ENCODE measurements around the gene THOP1. TPM values are rescaled to one million over a fixed set of nuclear protein-coding genes. Genes with fewer than 3 reads are reported as not detected.
A peak's percentile ranks its signal among the peaks of the same experiment; 100 is the strongest.

Gene THOP1
- total and polyA plus RNA-seq, 10 of the 15 experiments (the other 5 are each of a cell fraction or from before 2014, with no cell fraction given): 1.9 to 270 (median 169) TPM

- TF ChIP-seq, protein P1, sequence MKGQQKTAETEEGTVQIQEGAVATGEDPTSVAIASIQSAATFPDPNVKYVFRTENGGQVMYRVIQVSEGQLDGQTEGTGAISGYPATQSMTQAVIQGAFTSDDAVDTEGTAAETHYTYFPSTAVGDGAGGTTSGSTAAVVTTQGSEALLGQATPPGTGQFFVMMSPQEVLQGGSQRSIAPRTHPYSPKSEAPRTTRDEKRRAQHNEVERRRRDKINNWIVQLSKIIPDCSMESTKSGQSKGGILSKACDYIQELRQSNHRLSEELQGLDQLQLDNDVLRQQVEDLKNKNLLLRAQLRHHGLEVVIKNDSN (IDR thresholded peaks at IDR 0.05; ENCODE audit: borderline replicate concordance, extremely low read length, insufficient read depth, low read depth, low read length): no peak
- TF ChIP-seq E2F8 (IDR thresholded peaks at IDR 0.05; ENCODE audit: low read depth, partially characterized antibody): no peak
- TF ChIP-seq MTA2 (IDR thresholded peaks at IDR 0.05; ENCODE audit: low read depth): peak; percentile 87
- TF ChIP-seq CBFB (IDR thresholded peaks at IDR 0.05; ENCODE audit: low read depth): no peak
- TF ChIP-seq RAD21 (IDR thresholded peaks at IDR 0.05; ENCODE audit: insufficient read depth, low read depth, low read length): no peak
- no peak for TF ChIP-seq SRF (IDR thresholded peaks at IDR 0.05; ENCODE audit: low read depth in 2 of 2, low read length in 2 of 2)
- TF ChIP-seq GATAD2B (conservative IDR thresholded peaks at IDR 0.05; ENCODE audit: low read depth): no peak
- TF ChIP-seq SKIL (IDR thresholded peaks at IDR 0.05; ENCODE audit: low read depth, poor library complexity, severe bottlenecking): no peak
- no peak for TF ChIP-seq CHD1 (IDR thresholded peaks at IDR 0.05; ENCODE audit: low read depth, low read length)
- TF ChIP-seq IRF5 (IDR thresholded peaks at IDR 0.05; ENCODE audit: borderline replicate concordance): no peak
- TF ChIP-seq MEF2A (IDR thresholded peaks at IDR 0.05; ENCODE audit: insufficient read depth, low read depth, low read length): no peak
- TF ChIP-seq, protein P2, sequence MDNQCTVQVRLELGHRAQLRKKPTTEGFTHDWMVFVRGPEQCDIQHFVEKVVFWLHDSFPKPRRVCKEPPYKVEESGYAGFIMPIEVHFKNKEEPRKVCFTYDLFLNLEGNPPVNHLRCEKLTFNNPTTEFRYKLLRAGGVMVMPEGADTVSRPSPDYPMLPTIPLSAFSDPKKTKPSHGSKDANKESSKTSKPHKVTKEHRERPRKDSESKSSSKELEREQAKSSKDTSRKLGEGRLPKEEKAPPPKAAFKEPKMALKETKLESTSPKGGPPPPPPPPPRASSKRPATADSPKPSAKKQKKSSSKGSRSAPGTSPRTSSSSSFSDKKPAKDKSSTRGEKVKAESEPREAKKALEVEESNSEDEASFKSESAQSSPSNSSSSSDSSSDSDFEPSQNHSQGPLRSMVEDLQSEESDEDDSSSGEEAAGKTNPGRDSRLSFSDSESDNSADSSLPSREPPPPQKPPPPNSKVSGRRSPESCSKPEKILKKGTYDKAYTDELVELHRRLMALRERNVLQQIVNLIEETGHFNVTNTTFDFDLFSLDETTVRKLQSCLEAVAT (IDR thresholded peaks at IDR 0.05): peak; percentile 79; the same call in 1 of the 2 replicates
These were observed 71.3 kb downstream of the THOP1 start (continued) for GRCh38 chr19:2856457-2857050.

Measured in GM12878 (cell line).